Measurements from ENCODE around the gene SLC39A13.
A peak's percentile ranks its signal among the peaks of the same experiment; 100 is the strongest.

Gene SLC39A13

GRCh38 chr11:47417712-47418111, 9.3 kb downstream of the SLC39A13 start:
- no peak overlapping the region for H3K27ac ChIP-seq
- no peak for TF ChIP-seq ZFX (IDR thresholded peaks at IDR 0.05; ENCODE audit: borderline replicate concordance)
- TF ChIP-seq CTCF (IDR thresholded peaks at IDR 0.05), result no peak

- TF ChIP-seq CTCF (IDR thresholded peaks at IDR 0.05) (no peak), ZFX (IDR thresholded peaks at IDR 0.05; ENCODE audit: borderline replicate concordance) (no peak)
Observed at GRCh38 chr11:47418454-47419259, 10.3 kb downstream of the SLC39A13 start.

GRCh38 chr11:47425611-47426010, 17.2 kb downstream of the SLC39A13 start:
- peak overlapping the region; percentile 90 for H3K27ac ChIP-seq
- TF ChIP-seq CTCF (IDR thresholded peaks at IDR 0.05), result no peak
- TF ChIP-seq ZFX (IDR thresholded peaks at IDR 0.05; ENCODE audit: borderline replicate concordance), result no peak

More at GRCh38 chr11:47418454-47419259, 10.3 kb downstream of the SLC39A13 start:
- no peak overlapping the region for H3K27ac ChIP-seq

- TF ChIP-seq ZFX (IDR thresholded peaks at IDR 0.05; ENCODE audit: borderline replicate concordance) (no peak), CTCF (IDR thresholded peaks at IDR 0.05) (no peak)
- peak within 1 kb of the TSS; percentile 90 for H3K27ac ChIP-seq
Observed at GRCh38 chr11:47426062-47426956, 17.9 kb downstream of the SLC39A13 start, which contains the start of gene PSMC3. PSMC3 (minus strand) TSS chr11:47426439; CDS start chr11:47426279, 160 bp downstream.

- TF ChIP-seq ZFX (IDR thresholded peaks at IDR 0.05; ENCODE audit: borderline replicate concordance) (no peak), CTCF (IDR thresholded peaks at IDR 0.05) (no peak)
- H3K27ac ChIP-seq, result no peak overlapping the region
Observed at GRCh38 chr11:47430524-47430923, 22.1 kb downstream of the SLC39A13 start.

- TF ChIP-seq ZFX (IDR thresholded peaks at IDR 0.05; ENCODE audit: borderline replicate concordance) (no peak), CTCF (IDR thresholded peaks at IDR 0.05) (no peak)
- H3K27ac ChIP-seq, result no peak overlapping the region
Observed at GRCh38 chr11:47431356-47432083, 23.1 kb downstream of the SLC39A13 start.

All from 22Rv1 (cell line).